Stimulated activated naive CD4-positive, alpha-beta T cell treated with Interleukin-2 at 50 U/mL for 16 hours (primary cell): ENCODE measurements around the gene NQO1.

Source experiments
- DNase-seq: peaks from one replicate; lab custom pipeline; 2025; lab: John Stamatoyannopoulos, UW

The NQO1 gene

DNA sequence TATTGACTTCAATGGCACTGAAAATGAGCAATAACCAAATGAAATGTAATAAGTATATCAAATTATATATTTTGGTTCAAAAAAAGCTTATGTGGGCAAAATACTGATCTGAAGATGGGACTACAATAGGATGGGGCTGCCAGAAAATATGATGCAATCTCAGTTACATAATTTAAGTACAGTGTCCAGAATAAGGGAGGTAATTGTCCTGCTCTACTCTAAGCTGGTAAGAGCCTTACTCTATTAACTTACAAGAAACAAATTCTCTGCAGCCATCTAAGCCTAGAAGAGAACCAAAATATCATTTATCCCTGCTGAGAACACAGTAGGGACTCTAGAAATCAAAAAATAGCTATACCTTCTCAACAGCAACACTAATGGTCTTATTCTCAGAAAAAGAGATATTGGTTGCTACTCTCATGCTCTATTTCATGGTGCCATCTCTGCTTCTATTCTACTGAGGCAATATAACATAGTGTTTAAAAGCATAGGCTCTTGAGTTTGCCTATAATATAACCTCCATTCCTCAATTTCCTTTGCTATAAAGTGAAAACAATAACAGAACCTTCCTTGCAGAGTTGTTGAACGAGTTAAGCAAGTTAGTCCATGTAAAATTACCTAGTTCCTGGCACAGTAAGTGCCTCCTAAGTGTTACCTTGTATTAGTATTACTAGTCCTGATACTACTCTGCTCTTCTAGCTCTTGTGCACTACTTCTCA, 19.9 kb downstream of the NQO1 start:
- DNase-seq, result no peak

DNA sequence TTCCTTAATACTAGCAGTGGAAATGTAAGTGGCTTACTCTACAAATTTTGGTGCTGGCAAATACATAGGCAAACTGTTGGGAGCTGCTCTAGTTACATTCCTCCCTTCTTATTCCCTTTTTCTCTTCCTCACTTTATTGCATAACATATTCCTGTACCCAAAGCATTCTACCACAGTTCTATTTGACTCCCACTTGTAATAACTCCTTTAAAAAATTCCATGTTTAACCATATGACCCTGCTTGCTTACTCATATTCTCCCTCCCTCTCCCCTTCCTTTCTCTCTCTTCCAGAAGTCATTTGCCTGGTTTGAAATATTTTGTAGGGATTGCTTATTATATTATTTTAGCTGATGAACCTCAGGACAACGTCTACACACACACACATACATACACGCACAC, 22.7 kb downstream of the NQO1 start:
- no peak for DNase-seq

DNA sequence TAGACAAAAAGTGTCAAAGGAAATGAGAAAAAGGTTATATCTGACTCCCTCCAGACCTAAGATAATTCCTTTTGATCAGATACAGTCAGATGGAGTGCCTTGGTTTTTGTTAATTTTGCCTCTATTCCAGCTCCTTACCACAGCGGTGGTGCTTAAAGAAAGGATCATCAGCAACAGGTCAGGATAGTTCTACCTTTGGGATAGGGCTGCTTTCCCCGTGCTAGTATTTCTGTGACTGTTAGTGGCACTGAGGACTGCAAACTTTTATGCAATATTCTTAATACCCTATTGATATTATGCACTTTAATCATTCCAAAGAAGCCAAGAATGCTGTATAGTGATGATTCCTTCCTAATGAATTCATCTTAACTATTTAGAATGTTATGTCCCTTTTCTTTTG, 24.5 kb downstream of the NQO1 start:
- DNase-seq, result no peak

DNA sequence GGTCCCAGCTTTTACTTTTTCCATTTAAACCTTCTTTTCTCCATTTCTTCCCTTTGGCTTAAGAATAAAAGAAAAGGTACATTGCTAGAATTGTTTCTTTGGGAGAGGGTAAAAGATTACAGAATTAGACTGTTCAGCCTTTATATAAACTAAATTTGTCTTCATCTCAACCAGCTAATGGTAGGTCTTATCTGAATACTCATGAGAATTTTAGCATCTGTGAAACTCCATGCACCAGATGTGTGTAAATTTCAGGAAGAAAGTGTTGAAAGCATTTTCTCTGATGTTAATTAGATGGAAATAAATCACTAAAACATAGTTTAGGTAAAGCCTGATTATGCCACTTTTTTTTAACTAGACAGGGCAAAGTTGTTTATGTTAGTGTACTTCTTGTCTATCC, 24.9 kb downstream of the NQO1 start:
- DNase-seq, result no peak

DNA sequence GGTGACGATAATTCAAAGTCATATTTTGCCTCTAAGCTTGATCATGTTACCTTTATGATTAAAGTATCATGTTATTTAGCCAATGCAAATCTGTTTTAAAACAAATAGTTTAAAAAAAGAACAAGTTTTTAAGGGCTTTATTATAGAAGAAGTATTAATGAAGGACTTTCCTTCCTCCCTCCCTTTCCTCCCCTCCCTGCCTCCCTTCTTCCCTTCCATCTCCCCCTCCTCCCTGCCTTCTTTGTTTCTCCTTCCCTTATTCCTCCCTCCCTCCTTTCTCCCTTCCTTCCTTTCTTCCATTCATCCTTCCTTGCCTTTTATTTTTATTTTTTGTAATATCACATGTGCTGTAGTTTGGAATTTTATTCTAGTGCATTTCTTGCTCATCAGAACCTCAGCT, 26.4 kb downstream of the NQO1 start:
- DNase-seq, result no peak

DNA sequence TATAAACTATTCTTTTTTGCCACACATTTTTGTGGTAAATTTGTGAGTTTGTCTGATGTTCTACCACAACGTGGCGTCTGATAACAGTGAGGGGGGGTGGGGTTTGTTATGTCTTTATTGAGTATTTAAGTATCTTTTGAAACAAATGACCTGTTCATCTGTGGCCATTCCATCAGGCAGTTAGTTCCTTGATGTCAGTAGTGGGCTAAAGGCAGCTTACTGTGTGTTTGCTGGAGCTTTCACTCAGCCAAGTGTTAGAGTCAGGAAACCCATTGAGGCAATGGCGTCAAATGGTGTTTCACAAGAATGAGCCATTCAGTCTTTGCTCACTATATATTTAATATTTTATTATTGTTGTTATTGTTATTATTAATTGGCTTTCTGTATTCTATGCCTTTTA, 28.0 kb downstream of the NQO1 start:
- no peak for DNase-seq

DNA sequence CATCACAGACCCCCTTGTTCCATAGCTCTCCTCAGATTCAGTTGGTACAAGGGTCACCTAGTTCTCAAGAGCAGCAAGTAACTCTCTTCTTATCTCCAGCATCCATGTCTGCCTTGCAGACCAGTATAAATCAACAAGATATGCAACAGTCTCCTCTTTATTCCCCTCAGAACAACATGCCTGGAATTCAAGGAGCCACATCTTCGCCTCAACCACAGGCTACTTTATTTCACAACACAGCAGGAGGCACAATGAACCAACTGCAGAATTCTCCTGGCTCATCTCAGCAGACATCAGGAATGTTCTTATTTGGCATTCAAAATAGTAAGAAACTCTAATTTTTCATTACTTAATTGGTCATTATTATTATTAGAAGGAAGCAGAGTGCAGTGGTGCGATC, 32.4 kb downstream of the NQO1 start:
- DNase-seq, result no peak

DNA sequence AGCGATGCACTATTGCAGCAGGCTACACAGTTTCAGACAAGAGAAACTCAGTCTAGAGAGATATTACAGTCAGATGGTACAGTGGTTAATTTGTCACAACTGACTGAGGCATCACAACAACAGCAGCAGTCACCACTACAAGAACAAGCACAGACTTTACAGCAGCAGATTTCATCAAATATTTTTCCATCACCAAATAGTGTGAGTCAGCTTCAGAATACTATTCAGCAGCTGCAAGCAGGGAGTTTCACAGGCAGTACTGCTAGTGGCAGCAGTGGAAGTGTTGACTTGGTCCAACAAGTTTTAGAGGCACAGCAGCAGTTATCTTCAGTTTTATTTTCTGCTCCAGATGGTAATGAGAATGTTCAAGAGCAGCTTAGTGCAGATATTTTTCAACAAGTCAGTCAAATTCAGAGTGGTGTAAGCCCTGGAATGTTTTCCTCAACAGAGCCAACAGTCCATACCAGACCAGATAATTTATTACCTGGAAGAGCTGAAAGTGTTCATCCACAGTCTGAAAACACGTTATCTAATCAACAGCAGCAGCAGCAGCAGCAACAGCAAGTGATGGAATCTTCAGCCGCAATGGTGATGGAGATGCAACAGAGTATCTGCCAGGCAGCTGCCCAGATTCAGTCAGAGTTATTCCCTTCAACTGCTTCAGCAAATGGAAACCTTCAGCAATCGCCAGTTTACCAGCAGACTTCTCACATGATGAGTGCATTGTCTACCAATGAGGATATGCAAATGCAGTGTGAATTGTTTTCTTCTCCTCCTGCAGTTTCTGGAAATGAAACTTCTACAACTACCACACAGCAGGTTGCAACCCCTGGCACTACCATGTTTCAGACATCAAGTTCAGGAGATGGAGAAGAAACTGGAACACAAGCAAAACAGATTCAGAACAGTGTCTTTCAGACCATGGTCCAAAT, 34.1 kb downstream of the NQO1 start:
- no peak for DNase-seq

DNA sequence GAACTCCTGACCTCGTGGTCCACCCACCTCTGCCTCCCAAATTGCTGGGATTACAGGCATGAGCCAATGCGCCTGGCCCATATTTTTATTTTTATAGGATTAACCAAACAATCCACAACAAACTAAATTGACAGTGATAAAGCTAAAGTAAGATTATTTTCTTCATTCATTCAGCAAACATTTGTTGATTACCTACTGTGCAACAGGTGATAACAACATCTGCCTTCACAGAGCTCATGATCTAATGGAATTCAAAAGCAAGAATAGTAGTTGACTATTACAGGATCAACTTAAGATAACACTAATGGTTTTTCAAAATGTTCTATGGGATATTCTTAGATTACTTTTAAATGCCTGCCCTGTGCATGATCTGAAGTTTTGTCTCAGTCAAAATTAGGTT, 37.8 kb downstream of the NQO1 start:
- DNase-seq, result no peak

DNA sequence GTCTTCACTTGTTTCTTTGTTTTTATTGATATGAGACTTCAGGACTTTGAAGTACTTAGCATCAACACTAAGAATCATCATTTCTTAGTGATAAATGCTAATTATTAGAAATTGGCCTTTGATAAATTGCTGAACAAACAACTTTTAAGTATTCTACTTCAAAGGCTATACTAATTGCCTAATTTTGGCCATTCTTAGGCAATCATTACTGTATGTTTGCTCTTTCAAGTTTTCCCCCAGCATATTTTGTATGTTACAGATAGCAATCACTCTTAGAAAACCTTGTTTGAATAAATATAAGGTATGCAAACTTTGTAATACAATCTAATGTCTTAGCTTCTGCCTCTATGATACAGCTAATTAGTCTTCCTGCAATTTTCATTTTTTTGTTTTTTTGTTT, 46.0 kb downstream of the NQO1 start:
- no peak for DNase-seq

DNA sequence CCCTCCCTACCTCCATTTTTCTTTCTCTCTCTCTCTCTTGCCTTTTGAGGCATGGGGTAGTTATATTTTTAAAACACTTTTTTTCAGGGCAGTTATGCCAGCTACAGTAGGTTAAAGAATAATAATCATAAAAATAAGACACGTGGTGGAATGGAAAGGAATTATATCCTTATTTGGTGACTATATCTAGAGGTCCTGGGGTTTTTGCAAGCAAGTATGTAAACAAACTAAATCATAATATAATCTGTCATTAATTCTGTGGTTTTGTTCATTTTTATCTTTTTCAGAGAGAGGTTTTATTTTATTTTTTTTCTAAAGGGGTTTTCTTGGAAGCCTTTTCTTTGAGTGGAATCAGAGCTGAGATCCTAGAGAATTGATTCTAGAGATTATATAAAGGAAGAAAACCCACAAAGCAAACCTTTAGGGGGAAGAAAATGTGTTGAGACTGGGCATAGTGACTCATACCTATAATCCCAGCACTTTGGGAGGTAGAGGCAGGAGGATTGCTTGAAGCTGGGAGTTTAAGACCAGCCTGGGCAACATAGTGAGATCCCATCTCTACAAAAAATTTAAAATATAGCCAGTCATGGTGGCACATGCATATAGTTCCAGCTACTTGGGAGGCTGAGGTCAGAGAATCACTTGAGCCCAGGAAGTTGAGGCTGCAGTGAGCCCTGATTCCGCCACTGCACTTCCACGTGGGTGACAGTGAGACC, 53.2 kb downstream of the NQO1 start:
- no peak for DNase-seq

DNA sequence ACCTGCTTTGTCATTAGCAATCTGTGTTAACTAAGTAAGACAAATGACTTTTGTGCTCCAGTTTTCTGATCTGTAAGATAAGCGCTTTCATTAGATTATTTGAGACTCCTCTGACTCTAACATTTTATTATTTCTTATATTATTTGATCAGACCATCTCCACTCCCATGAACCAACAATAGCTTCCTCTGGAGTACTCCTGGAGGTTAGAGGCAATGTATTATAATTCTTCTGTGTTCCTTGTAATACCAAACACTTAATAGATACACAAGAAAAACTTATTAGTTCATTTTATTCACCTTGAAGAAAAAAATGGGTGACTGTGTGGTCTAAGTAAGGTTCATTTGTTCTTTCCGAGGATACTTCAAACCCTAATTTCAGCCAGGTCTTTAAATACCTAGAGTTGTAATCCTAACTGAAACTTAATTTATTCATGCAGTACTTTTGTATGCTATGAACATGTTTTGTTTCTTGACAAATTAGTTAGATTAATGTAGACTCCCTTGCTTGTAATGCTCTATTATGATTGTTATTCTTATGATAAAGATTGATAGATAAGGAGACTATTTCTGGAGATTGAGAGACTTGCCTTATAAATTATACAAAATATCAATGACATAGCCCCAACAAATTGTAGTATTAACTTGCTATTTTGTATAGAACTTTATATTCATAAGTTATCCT, 53.9 kb downstream of the NQO1 start:
- DNase-seq, result no peak

DNA sequence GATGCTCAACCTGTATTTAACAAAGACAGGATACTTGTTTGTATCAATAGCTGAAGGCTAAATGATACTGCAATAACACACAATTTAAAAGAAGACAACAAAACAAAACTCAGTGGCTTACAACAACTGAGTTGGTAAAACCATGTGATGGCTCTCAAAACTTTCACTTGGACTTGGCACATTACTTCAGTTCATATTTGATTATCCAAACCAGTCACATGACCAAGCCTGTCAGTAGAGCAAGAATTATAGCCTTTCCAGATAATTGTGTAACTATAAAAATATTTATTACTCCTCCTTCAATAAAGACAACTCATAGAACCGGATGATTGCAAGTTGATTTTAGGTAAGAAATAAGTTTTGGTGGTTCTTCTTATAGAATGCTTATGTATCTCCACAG, 56.8 kb downstream of the NQO1 start:
- no peak for DNase-seq

DNA sequence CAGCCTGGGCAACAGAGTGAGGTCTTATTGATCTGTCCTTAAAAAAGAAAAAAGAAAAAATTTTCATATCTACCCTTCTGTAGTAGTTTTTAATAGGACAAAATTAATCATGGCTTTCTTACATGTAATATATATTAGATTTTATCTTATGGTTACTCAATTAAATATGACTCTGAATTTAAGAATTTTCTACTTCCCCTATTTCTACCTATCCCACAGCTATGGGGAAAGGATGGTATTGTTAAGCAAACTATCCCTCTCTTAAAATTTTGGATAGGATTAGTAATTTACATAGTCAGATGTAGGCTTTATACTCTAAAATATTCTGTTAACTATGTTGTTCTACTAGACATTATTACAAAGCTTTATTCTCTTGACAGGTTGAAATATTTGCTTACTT, 62.5 kb downstream of the NQO1 start:
- no peak for DNase-seq

DNA sequence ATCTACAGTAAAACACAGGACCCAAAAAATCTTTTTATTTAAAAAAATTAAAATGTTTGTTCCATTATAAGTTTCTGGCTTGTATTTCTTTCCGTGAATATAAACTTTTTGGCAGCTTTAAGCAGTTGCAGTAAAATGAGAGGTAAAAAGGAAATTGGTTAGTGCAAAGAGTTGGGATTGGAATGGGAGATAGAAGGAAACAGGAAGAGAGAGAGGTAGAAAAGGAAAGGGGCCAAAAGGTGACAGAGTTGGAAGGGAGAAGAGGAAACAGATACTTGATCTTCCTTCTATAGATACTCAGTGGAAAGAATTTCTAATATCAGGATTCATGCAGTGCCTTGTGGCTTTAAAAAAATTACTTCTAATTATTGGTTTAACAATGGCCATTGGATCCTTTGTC, 63.5 kb downstream of the NQO1 start:
- DNase-seq, result no peak

DNA sequence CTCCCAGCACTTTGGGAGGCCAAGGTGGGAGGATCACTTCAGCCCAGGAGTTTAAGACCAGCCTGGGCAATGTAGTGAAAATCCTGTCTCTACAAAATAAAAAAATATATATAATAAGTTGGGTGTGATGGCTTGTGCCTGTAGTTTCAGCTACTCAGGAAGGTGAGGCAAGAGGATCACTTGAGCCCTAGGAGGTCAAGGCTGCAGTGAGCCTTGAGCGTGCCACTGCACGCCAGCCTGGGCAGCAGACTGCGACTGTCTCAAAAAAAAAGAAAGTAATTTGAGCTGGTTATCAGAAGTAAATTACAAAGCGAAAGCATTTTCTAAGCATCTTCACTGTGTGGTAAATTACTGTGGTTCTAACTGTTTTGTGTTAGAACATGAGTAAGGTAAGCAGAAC, 66.2 kb downstream of the NQO1 start:
- no peak for DNase-seq
